Naive thymus-derived CD4-positive, alpha-beta T cell (primary cell): ENCODE measurements around the gene NUP210L. TPM values are rescaled to one million over a fixed set of nuclear protein-coding genes. Genes with fewer than 3 reads are reported as not detected.

Experiments
- ATAC-seq: fragments of 150-1000 bp; cut with Tn5 transposase; 2 replicates; pipeline ENCODE4 v1.10.0; 2021; ENCODE audit warnings: mild to moderate bottlenecking, moderate library complexity
- CTCF ChIA-PET: fragments of 350-600 bp; sonication (Branson Sonifier 250); formaldehyde crosslinking; loops from one replicate; lab custom pipeline; 2021; ENCODE audit warnings: antibody characterized with exemption; lab: Charles Lee
- POLR2A ChIA-PET: fragments of 350-600 bp; sonication (Branson Sonifier 250); formaldehyde crosslinking; loops from one replicate; lab custom pipeline; 2021; ENCODE audit warnings: antibody characterized with exemption, inconsistent platforms; lab: Charles Lee
- DNase-seq, 9 donors: peaks; one replicate each; pipeline versions ENCODE4 v3.0.0 to v3.0.0-alpha.2; 2020 to 2022; ENCODE audit warnings: mixed read lengths in 1 of 9
- H3K27ac ChIP-seq: one replicate; pipeline ENCODE4 v1.7.0; 2013; ENCODE audit warnings: mild to moderate bottlenecking, low read depth, low read length, moderate library complexity
- H3K27me3 ChIP-seq, 2 donors: one replicate each; pipeline ENCODE4 v1.7.0; 2013; ENCODE audit warnings: low read length in 2 of 2, mild to moderate bottlenecking in 2 of 2, moderate library complexity in 2 of 2; ENCODE audit not compliant: control insufficient read depth in 2 of 2, insufficient read depth in 2 of 2
- H3K36me3 ChIP-seq, 3 experiments: 1 replicate in 2 of 3; 2 replicates in 1 of 3; pipeline ENCODE4 v1.7.0; 2013; ENCODE audit warnings: low read length in 3 of 3, mild to moderate bottlenecking in 3 of 3, moderate library complexity in 1 of 3; ENCODE audit not compliant: insufficient read depth in 3 of 3, control insufficient read depth in 2 of 3
- H3K4me1 ChIP-seq, 2 donors: one replicate each; pipeline ENCODE4 v1.7.0; 2013; ENCODE audit warnings: low read length in 2 of 2, mild to moderate bottlenecking in 2 of 2, moderate library complexity in 1 of 2; ENCODE audit not compliant: control insufficient read depth in 2 of 2, insufficient read depth in 2 of 2
- H3K4me3 ChIP-seq: 2 replicates; pipeline ENCODE4 v1.7.0; 2013; ENCODE audit warnings: mild to moderate bottlenecking, low read length
- H3K9me3 ChIP-seq, 3 experiments: 1 replicate in 2 of 3; 2 replicates in 1 of 3; pipeline ENCODE4 v1.7.0; 2013; ENCODE audit warnings: low read length in 3 of 3; ENCODE audit not compliant: control insufficient read depth in 2 of 3
- H3K27ac Mint-ChIP-seq, 9 donors: one replicate each; pipeline ENCODE4 v1.8.0; 2020 to 2022; ENCODE audit warnings: mixed read lengths in 9 of 9, mild to moderate bottlenecking in 8 of 9, moderate library complexity in 5 of 9, inconsistent platforms in 2 of 9
- H3K27me3 Mint-ChIP-seq, 5 donors: one replicate each; pipeline ENCODE4 v1.8.0; 2021 to 2022; ENCODE audit warnings: mixed read lengths in 5 of 5, mild to moderate bottlenecking in 1 of 5
- H3K36me3 Mint-ChIP-seq, 5 donors: one replicate each; pipeline ENCODE4 v1.8.0; 2020 to 2022; ENCODE audit warnings: mixed read lengths in 5 of 5, mild to moderate bottlenecking in 3 of 5, inconsistent platforms in 1 of 5
- H3K4me1 Mint-ChIP-seq, 7 donors: one replicate each; pipeline ENCODE4 v1.8.0; 2020 to 2022; ENCODE audit warnings: mixed read lengths in 7 of 7, mild to moderate bottlenecking in 3 of 7, inconsistent platforms in 1 of 7
- H3K4me3 Mint-ChIP-seq, 10 donors: one replicate each; pipeline ENCODE4 v1.8.0; 2020 to 2022; ENCODE audit warnings: mild to moderate bottlenecking in 10 of 10, mixed read lengths in 10 of 10, moderate library complexity in 6 of 10, inconsistent platforms in 2 of 10
- H3K9me3 Mint-ChIP-seq, 11 donors: one replicate each; pipeline ENCODE4 v1.8.0; 2020 to 2022; ENCODE audit warnings: mixed read lengths in 11 of 11, mild to moderate bottlenecking in 4 of 11, inconsistent platforms in 1 of 11, moderate library complexity in 1 of 11
- intact Hi-C, 2 donors: fragments of 100-400 bp; cut with micrococcal nuclease; formaldehyde crosslinking; loops; one replicate each; pipeline ENCODE4 v1.15.1; 2023
- polyA plus RNA-seq, 2 donors: library from polyadenylated mRNA; unstranded; fragments of 300-500 nt; fragmentation: Illumina TruSeq; gene quantifications; one replicate each; pipeline ENCODE4 v1.2.3, GENCODE V29; 2021
- total RNA-seq, 6 experiments: library from RNA in 5 of 6; stranded (reverse) in 5 of 6; gene quantifications; 1 replicate in 5 of 6; 2 replicates in 1 of 6; pipeline ENCODE4 v1.2.3 and lab custom pipeline; 2021 to 2026

The NUP210L gene
- total and polyA plus RNA-seq, 7 experiments from 2014 or later: 0.11 to 0.16 (median 0.15) TPM; not detected in 3

- no peaks in the 10 kb centered on the region for H3K27me3 ChIP-seq
- no peaks in the 10 kb centered on the region for H3K9me3 Mint-ChIP-seq
- peaks cover 25 to 35% of the 10 kb centered on the region in 2 donors for H3K4me1 ChIP-seq
- intact Hi-C loops: loop anchor here (1.0 to 10.0 kb wide), 9 partner anchors 9 to 987 kb away; partner anchors contain the start of genes JTB (in 2 of the 2), CRTC2 (in 1 of the 2), ILF2 (in 1 of the 2) and PBXIP1 (in 1 of the 2)
- peak overlapping the region; percentile 79 for H3K27ac ChIP-seq
- peak overlapping the region; percentile 87 to 99 (median 94) for H3K27ac Mint-ChIP-seq
- POLR2A ChIA-PET: interaction anchor here (0.5 to 7.0 kb wide), 20 partner anchors 9 to 1891 kb away, joined by 3 to 128 read pairs (median 4); partner anchors contain the start of genes CRTC2, DENND4B, GATAD2B and JTB
- ATAC-seq (no peak), DNase-seq (no peak)
- CTCF ChIA-PET: interaction anchor here (1.1 to 2.2 kb wide), 8 partner anchors 10 to 368 kb away, joined by 3 to 11 read pairs (median 5); partner anchors contain the start of genes DENND4B, JTB and RAB13
- H3K4me3 Mint-ChIP-seq: peak overlapping the region; percentile 83 to 97 (median 92)
- H3K36me3 Mint-ChIP-seq: peaks cover 0 to 9% (median 0%) of the 10 kb centered on the region in 5 donors
- peak overlapping the region; percentile 89 for H3K4me3 ChIP-seq
- no peaks in the 10 kb centered on the region for H3K9me3 ChIP-seq
- H3K27me3 Mint-ChIP-seq: no peaks in the 10 kb centered on the region
- H3K36me3 ChIP-seq: peaks cover 0 to 8% (median 0%) of the 10 kb centered on the region in 3 experiments
- peaks cover 22 to 68% (median 58%) of the 10 kb centered on the region in 7 donors for H3K4me1 Mint-ChIP-seq
Observed at GRCh38 chr1:153968000-153968363, 186.9 kb downstream of the NUP210L start.

GRCh38 chr1:153967107-153967999, 187.5 kb downstream of the NUP210L start, which contains the start of gene CREB3L4:
TSS of gene CREB3L4 (plus strand) at chr1:153967902. CDS start at chr1:153968526, 624 bp downstream.
- H3K36me3 ChIP-seq: peaks cover 0 to 3% (median 0%) of the 10 kb centered on the region in 3 experiments
- POLR2A ChIA-PET: interaction anchor here (0.5 to 7.0 kb wide), 22 partner anchors 9 to 1892 kb away, joined by 3 to 128 read pairs (median 4); partner anchors contain the start of genes CRTC2, DENND4B, GATAD2B and JTB
- no peaks in the 10 kb centered on the region for H3K9me3 ChIP-seq
- CTCF ChIA-PET: interaction anchor here (0.6 to 2.2 kb wide), 14 partner anchors 11 to 387 kb away, joined by 3 to 11 read pairs (median 4); partner anchors contain the start of genes DENND4B, JTB and RAB13
- Mint-ChIP-seq H3K4me1 (peaks cover 27 to 72% (median 57%) of the 10 kb centered on the region in 7 donors), H3K27ac (peak within 1 kb of the TSS; percentile 87 to 99 (median 94)), H3K27me3 (no peaks in the 10 kb centered on the region), H3K36me3 (peaks cover 0 to 7% (median 0%) of the 10 kb centered on the region in 5 donors), H3K4me3 (peak within 1 kb of the TSS; percentile 83 to 97 (median 92)), H3K9me3 (no peaks in the 10 kb centered on the region)
- H3K27ac ChIP-seq: peak within 1 kb of the TSS; percentile 79
- H3K4me3 ChIP-seq: peak within 1 kb of the TSS; percentile 89
- DNase-seq (peak; percentile 68 to 89 (median 84)), ATAC-seq (peak; percentile 91)
- H3K27me3 ChIP-seq: no peaks in the 10 kb centered on the region
- H3K4me1 ChIP-seq: peaks cover 31 to 40% of the 10 kb centered on the region in 2 donors
- intact Hi-C loops: loop anchor here (1.0 to 10.0 kb wide), 9 partner anchors 9 to 987 kb away; partner anchors contain the start of genes JTB (in 2 of the 2), CRTC2 (in 1 of the 2), ILF2 (in 1 of the 2) and PBXIP1 (in 1 of the 2)

GRCh38 chr1:153963850-153964331, 191.0 kb downstream of the NUP210L start:
- peak overlapping the region; percentile 87 to 96 (median 91) for H3K4me3 Mint-ChIP-seq
- peak overlapping the region; percentile 84 for H3K27ac ChIP-seq
- peaks cover 39 to 71% (median 62%) of the 10 kb centered on the region in 7 donors for H3K4me1 Mint-ChIP-seq
- H3K27me3 Mint-ChIP-seq: no peaks in the 10 kb centered on the region
- peaks cover 0 to 8% (median 0%) of the 10 kb centered on the region in 3 experiments for H3K36me3 ChIP-seq
- no peaks in the 10 kb centered on the region for H3K9me3 Mint-ChIP-seq
- peaks cover 32 to 36% of the 10 kb centered on the region in 2 donors for H3K4me1 ChIP-seq
- DNase-seq (no peak), ATAC-seq (no peak)
- H3K9me3 ChIP-seq: no peaks in the 10 kb centered on the region
- POLR2A ChIA-PET: interaction anchor here (0.6 to 12.8 kb wide), 12 partner anchors 11 to 290 kb away, joined by 3 to 159 read pairs (median 7); partner anchors contain the start of genes DENND4B, GATAD2B, JTB and RAB13
- peaks cover 0 to 14% (median 0%) of the 10 kb centered on the region in 5 donors for H3K36me3 Mint-ChIP-seq
- H3K27ac Mint-ChIP-seq: peak overlapping the region; percentile 88 to 98 (median 93)
- H3K27me3 ChIP-seq: no peaks in the 10 kb centered on the region
- H3K4me3 ChIP-seq: peak overlapping the region; percentile 91
- intact Hi-C loops: loop anchor here (1.0 to 10.0 kb wide), 7 partner anchors 13 to 991 kb away; partner anchors contain the start of genes RPS27 (in 2 of the 2), JTB (in 1 of the 2), PBXIP1 (in 1 of the 2) and S100A6 (in 1 of the 2)
- CTCF ChIA-PET: interaction anchor here (1.2 to 1.4 kb wide), 3 partner anchors 13 to 23 kb away, joined by 3 to 5 read pairs (median 3); partner anchors contain the start of gene JTB

GRCh38 chr1:153963030-153963849, 191.6 kb downstream of the NUP210L start, which contains the start of gene SLC39A1:
TSS of gene SLC39A1 (minus strand) at chr1:153963537. CDS start at chr1:153962715, 822 bp downstream.
- ATAC-seq: peak; percentile 67
- no peaks in the 10 kb centered on the region for H3K9me3 Mint-ChIP-seq
- intact Hi-C loops: loop anchor here (1.0 to 10.0 kb wide), 7 partner anchors 14 to 992 kb away; partner anchors contain the start of genes RPS27 (in 2 of the 2), JTB (in 1 of the 2), PBXIP1 (in 1 of the 2) and S100A6 (in 1 of the 2)
- H3K4me1 Mint-ChIP-seq: peaks cover 39 to 72% (median 67%) of the 10 kb centered on the region in 7 donors
- H3K4me3 Mint-ChIP-seq: peak within 1 kb of the TSS; percentile 87 to 96 (median 91)
- Histone ChIP-seq H3K36me3 (peaks cover 0 to 10% (median 0%) of the 10 kb centered on the region in 3 experiments), H3K27ac (peak within 1 kb of the TSS; percentile 84), H3K27me3 (no peaks in the 10 kb centered on the region), H3K4me1 (peaks cover 32 to 36% of the 10 kb centered on the region in 2 donors), H3K4me3 (peak within 1 kb of the TSS; percentile 91), H3K9me3 (no peaks in the 10 kb centered on the region)
- H3K27me3 Mint-ChIP-seq: no peaks in the 10 kb centered on the region
- POLR2A ChIA-PET: interaction anchor here (0.5 to 12.8 kb wide), 17 partner anchors 9 to 1834 kb away, joined by 3 to 159 read pairs (median 4); partner anchors contain the start of genes DENND4B, GATAD2B, JTB and RAB13
- CTCF ChIA-PET: interaction anchor here (1.0 to 1.3 kb wide), 4 partner anchors 18 to 166 kb away, joined by 3 to 5 read pairs (median 4); no protein-coding TSS in a partner anchor
- DNase-seq: peak; percentile 82 to 96 (median 86)
- H3K27ac Mint-ChIP-seq: peak within 1 kb of the TSS; percentile 88 to 98 (median 93)
- peaks cover 0 to 14% (median 0%) of the 10 kb centered on the region in 5 donors for H3K36me3 Mint-ChIP-seq
